Measurements from ENCODE around the gene PLK5. TPM values are rescaled to one million over a fixed set of nuclear protein-coding genes. Genes with fewer than 3 reads are reported as not detected.
"Not testable (repeated sequence)": the region's sequence is repeated elsewhere in the genome, so short reads cannot be mapped to it uniquely, and the experiment has no call there.

The PLK5 gene
- total and polyA plus RNA-seq, 2 donors (not counting 1 experiment from before 2014, with no cell fraction given), result not detected

DNA sequence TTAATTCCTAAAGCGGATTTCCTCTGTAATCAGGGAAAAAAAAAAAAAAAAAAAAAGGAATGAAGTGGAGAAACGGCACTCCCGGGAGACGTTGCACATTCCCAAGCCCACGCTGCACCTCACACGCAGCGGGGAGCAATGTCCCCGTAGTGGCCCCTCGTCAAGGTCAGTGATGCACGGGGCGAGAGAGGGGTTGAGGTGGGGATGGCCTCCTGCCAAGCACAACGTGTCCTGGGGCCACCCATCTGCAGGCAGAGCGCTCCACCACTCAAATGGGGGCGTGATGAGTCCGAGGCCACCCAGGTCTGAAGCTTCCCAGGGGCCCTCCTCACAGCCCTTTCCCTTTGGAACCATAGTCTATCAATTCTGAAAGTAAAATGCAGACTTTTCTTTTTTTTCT is 15.1 kb downstream of the PLK5 start:
- no peak overlapping the region for H2AFZ ChIP-seq (ENCODE audit: insufficient read depth, low read depth, low read length, poor library complexity, severe bottlenecking)
- Mint-ChIP-seq H3K4me3 (no peak overlapping the region), H3K4me1 (no peaks in the 10 kb centered on the region), H3K27me3 (peaks cover 17% of the 10 kb centered on the region), H3K27ac (no peak overlapping the region), H3K9me3 (ENCODE audit: insufficient read depth) (no peaks in the 10 kb centered on the region)
- no peaks in the 10 kb centered on the region for H3K4me1 ChIP-seq (ENCODE audit: control insufficient read depth in 2 of 2, insufficient read depth in 2 of 2, low read length in 2 of 2)
- ChIA-PET CTCF (no interaction called here), POLR2A (interaction anchor here (0.5 to 0.7 kb wide), 2 partner anchors 185 to 263 kb away, joined by 3 to 12 read pairs; no protein-coding TSS in a partner anchor)
- no peaks in the 10 kb centered on the region for H3K36me3 ChIP-seq (replicated peaks in 1 of 2; ENCODE audit: control extremely low read depth in 1 of 2, control insufficient read depth in 1 of 2, extremely low read depth in 1 of 2, insufficient read depth in 2 of 2, low read length in 1 of 2)
- H3K9me3 ChIP-seq (ENCODE audit: control extremely low read depth in 1 of 3, control insufficient read depth in 2 of 3, insufficient read depth in 1 of 3, low read length in 2 of 3), result peaks cover 0 to 17% (median 0%) of the 10 kb centered on the region in 3 donors
- intact Hi-C loops (cut with micrococcal nuclease), result no loop called here
- no peak overlapping the region for H3K9ac ChIP-seq (ENCODE audit: low read length)
- H3K27ac ChIP-seq (ENCODE audit: low read length in 2 of 2), result no peak overlapping the region
- H3K4me3 ChIP-seq (ENCODE audit: control extremely low read depth in 1 of 5, extremely low read depth in 1 of 5, insufficient read depth in 1 of 5, low read depth in 2 of 5, low read length in 4 of 5), result no peak overlapping the region
- DNase-seq, result no peak
- no peak for TF ChIP-seq EZH2 (IDR thresholded peaks at IDR 0.05; ENCODE audit: borderline replicate concordance, insufficient read depth, low read depth, low read length, poor library complexity, severe bottlenecking)
- TF ChIP-seq, protein P1, sequence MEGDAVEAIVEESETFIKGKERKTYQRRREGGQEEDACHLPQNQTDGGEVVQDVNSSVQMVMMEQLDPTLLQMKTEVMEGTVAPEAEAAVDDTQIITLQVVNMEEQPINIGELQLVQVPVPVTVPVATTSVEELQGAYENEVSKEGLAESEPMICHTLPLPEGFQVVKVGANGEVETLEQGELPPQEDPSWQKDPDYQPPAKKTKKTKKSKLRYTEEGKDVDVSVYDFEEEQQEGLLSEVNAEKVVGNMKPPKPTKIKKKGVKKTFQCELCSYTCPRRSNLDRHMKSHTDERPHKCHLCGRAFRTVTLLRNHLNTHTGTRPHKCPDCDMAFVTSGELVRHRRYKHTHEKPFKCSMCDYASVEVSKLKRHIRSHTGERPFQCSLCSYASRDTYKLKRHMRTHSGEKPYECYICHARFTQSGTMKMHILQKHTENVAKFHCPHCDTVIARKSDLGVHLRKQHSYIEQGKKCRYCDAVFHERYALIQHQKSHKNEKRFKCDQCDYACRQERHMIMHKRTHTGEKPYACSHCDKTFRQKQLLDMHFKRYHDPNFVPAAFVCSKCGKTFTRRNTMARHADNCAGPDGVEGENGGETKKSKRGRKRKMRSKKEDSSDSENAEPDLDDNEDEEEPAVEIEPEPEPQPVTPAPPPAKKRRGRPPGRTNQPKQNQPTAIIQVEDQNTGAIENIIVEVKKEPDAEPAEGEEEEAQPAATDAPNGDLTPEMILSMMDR (IDR thresholded peaks at IDR 0.05), result no peak
- no peaks in the 10 kb centered on the region for H3K79me2 ChIP-seq (ENCODE audit: control insufficient read depth, insufficient read depth, low read length)
- H3K27me3 ChIP-seq (replicated peaks in 1 of 4; ENCODE audit: control extremely low read depth in 1 of 4, control insufficient read depth in 3 of 4, insufficient read depth in 4 of 4, low read length in 3 of 4), result peaks cover 0 to 25% (median 3%) of the 10 kb centered on the region in 4 experiments
- no peak for ATAC-seq (ENCODE audit: low read depth)
- H4K20me1 ChIP-seq (ENCODE audit: control insufficient read depth, insufficient read depth, low read length, poor library complexity, severe bottlenecking), result no peaks in the 10 kb centered on the region
- 65% methylated on average over 11 of the region's 15 CpGs for WGBS (ENCODE audit: insufficient coverage)
- H3K4me2 ChIP-seq (replicated peaks; ENCODE audit: low read depth, low read length, poor library complexity, severe bottlenecking), result no peak overlapping the region

DNA sequence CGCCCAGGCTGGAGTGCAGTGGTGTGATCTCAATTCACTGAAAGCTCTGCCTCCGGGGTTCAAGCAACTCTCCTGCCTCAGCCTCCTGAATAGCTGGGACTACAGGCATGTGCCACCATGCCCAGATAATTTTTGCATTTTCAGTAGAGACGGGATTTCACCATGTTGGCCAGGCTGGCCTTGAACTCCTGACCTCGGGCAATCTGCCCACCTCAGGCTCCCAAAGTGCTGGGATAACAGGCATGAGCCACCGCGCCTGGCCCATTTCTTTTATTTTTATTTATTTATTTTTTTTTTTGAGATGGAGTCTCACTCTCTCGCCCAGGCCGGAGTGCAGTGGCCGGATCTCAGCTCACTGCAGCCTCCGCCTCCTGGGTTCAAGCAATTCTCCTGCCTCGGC is 15.9 kb downstream of the PLK5 start:
- H3K4me3 ChIP-seq (ENCODE audit: control extremely low read depth in 1 of 5, extremely low read depth in 1 of 5, insufficient read depth in 1 of 5, low read depth in 2 of 5, low read length in 4 of 5); H3K27ac ChIP-seq (ENCODE audit: low read length in 2 of 2); H4K20me1 ChIP-seq (ENCODE audit: control insufficient read depth, insufficient read depth, low read length, poor library complexity, severe bottlenecking); H3K4me1 ChIP-seq (ENCODE audit: control insufficient read depth in 2 of 2, insufficient read depth in 2 of 2, low read length in 2 of 2); H3K9ac ChIP-seq (ENCODE audit: low read length); H3K79me2 ChIP-seq (ENCODE audit: control insufficient read depth, insufficient read depth, low read length); intact Hi-C loops (cut with micrococcal nuclease); ATAC-seq (ENCODE audit: low read depth); DNase-seq; H3K4me3 Mint-ChIP-seq; H3K36me3 ChIP-seq (replicated peaks in 1 of 2; ENCODE audit: control extremely low read depth in 1 of 2, control insufficient read depth in 1 of 2, extremely low read depth in 1 of 2, insufficient read depth in 2 of 2, low read length in 1 of 2); H3K9me3 Mint-ChIP-seq (ENCODE audit: insufficient read depth); H3K27ac Mint-ChIP-seq; H2AFZ ChIP-seq (ENCODE audit: insufficient read depth, low read depth, low read length, poor library complexity, severe bottlenecking); H3K4me2 ChIP-seq (replicated peaks; ENCODE audit: low read depth, low read length, poor library complexity, severe bottlenecking); H3K4me1 Mint-ChIP-seq: not testable (repeated sequence)
- ChIA-PET CTCF (interaction anchor here (1.1 kb wide), 1 partner anchor 286 kb away, joined by 5 read pairs; no protein-coding TSS in a partner anchor), POLR2A (interaction anchor here (0.7 kb wide), 1 partner anchor 184 kb away, joined by 3 read pairs; no protein-coding TSS in a partner anchor)
- peaks cover 0 to 25% (median 3%) of the 10 kb centered on the region in 4 experiments for H3K27me3 ChIP-seq (replicated peaks in 1 of 4; ENCODE audit: control extremely low read depth in 1 of 4, control insufficient read depth in 3 of 4, insufficient read depth in 4 of 4, low read length in 3 of 4)
- 91% methylated on average over 8 of the region's 11 CpGs for WGBS (ENCODE audit: insufficient coverage)
- H3K27me3 Mint-ChIP-seq, result peaks cover 17% of the 10 kb centered on the region
- H3K9me3 ChIP-seq (ENCODE audit: control extremely low read depth in 1 of 3, control insufficient read depth in 2 of 3, insufficient read depth in 1 of 3, low read length in 2 of 3), result peaks cover 0 to 17% (median 0%) of the 10 kb centered on the region in 3 donors
